ENCODE results near the gene CACNA1C.

DNA sequence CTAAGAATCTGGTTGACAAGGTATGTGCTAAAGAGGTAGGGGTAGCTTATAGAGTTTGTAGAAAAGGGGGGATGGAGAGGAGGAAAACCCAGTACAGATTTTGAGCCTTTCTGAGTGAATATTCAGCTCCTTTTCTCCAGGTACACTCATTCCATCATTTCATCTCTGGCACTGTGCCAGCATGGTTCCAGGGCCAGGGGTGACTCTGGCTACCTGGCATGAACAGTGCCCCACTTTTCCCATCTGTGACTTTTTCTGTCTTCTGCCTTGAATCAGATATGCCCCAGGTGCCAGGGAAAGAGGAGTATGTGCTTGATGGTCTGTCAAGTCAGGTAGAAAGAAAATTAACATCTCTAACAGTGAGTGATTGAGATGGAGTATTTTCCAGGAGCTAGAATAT, 175.7 kb downstream of the CACNA1C start:
- TF ChIP-seq POLR2AphosphoS5 (IDR thresholded peaks at IDR 0.05) (no peak), POLR2A (IDR thresholded peaks at IDR 0.05) (no peak)
- TF ChIP-seq, protein P1, sequence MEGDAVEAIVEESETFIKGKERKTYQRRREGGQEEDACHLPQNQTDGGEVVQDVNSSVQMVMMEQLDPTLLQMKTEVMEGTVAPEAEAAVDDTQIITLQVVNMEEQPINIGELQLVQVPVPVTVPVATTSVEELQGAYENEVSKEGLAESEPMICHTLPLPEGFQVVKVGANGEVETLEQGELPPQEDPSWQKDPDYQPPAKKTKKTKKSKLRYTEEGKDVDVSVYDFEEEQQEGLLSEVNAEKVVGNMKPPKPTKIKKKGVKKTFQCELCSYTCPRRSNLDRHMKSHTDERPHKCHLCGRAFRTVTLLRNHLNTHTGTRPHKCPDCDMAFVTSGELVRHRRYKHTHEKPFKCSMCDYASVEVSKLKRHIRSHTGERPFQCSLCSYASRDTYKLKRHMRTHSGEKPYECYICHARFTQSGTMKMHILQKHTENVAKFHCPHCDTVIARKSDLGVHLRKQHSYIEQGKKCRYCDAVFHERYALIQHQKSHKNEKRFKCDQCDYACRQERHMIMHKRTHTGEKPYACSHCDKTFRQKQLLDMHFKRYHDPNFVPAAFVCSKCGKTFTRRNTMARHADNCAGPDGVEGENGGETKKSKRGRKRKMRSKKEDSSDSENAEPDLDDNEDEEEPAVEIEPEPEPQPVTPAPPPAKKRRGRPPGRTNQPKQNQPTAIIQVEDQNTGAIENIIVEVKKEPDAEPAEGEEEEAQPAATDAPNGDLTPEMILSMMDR (IDR thresholded peaks at IDR 0.05): no peak
